GM18951 (cell line): ENCODE data around the gene PDCD4.

Experiments used
- POLR2A ChIP-seq: IDR thresholded peaks from 4 replicates; pipeline ENCODE4 v1.6.1; 2011; ENCODE audit warnings: mild to moderate bottlenecking; ENCODE audit not compliant: insufficient read length, insufficient read depth; ENCODE audit errors: extremely low read depth
- in situ Hi-C: fragments of 300-500 bp; cut with MboI; formaldehyde crosslinking; loops from one replicate; pipeline ENCODE4 v1.12.0; 2022; ENCODE audit warnings: low sequenced_read_pairs, mixed read lengths, inconsistent platforms; ENCODE audit not compliant: unreplicated experiment

The PDCD4 gene

DNA sequence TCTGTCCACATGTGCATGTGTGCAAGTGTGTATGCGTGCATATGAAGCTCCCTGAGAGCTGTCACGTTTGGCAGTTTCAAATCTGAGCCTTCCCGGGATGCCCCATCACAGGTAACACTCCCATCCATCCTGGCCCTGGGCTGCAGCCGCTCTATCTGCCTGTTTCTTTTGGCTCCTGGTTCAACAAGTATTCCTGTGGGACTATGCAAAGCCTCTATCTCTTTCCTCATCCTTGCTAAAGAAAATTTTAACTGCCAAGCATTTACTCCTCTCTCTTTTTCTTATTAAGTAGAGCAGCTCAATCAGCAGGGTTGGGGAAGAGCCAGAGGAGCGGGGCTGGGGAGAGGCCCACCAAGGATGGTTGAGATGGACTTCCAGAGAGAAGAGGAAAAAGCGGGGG lies 24.4 kb upstream of the PDCD4 start:
- in situ Hi-C loops: no loop called here
- TF ChIP-seq POLR2A: no peak

DNA sequence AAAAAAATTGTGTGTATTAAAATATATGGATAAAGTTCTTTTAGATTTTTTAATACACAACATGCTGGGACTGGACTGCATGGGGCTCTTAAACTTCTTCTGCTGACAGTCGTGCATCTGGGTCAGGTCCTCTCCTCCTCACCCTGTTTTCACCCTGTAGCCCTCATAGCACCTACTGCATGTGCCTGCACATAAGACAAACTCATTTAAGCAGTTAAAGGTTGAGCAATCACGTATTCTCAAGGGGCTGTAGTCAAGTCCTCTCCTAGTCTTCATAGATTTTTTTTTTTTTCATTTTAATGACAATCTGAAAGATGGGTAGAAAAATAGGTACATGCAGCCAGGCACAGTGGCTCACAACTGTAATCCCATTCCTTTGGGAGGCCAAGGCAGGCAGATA lies 23.6 kb upstream of the PDCD4 start:
- in situ Hi-C loops: no loop called here

DNA sequence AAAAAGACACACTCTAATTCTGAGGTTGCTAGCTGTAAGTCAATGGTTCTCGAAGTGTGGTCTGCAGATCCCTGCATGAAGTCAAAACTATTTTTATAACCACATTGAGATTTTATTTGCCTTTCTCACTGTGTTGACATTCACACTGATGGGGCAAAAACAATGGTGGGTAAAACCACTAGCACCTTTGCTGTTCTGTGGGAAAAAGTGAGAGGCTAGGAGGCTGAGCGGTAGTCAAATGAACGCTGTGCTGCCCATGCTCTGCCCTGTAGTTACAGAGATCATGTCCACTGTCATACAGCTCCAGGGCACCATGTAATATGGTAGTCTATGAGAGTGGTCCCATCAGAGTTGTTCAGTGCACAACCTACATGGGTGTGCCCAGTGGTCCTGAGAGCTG lies 21.6 kb upstream of the PDCD4 start:
- in situ Hi-C loops: no loop called here
- no peak for TF ChIP-seq POLR2A

More for the DNA sequence above, 23.6 kb upstream of the PDCD4 start:
- TF ChIP-seq POLR2A: no peak

- no peak for TF ChIP-seq POLR2A
- in situ Hi-C loops: no loop called here
Measured at GRCh38 chr10:110851020-110851612, 20.6 kb upstream of the PDCD4 start.

- in situ Hi-C loops: no loop called here
- TF ChIP-seq POLR2A: no peak
Measured at GRCh38 chr10:110852255-110852896, 19.4 kb upstream of the PDCD4 start.

DNA sequence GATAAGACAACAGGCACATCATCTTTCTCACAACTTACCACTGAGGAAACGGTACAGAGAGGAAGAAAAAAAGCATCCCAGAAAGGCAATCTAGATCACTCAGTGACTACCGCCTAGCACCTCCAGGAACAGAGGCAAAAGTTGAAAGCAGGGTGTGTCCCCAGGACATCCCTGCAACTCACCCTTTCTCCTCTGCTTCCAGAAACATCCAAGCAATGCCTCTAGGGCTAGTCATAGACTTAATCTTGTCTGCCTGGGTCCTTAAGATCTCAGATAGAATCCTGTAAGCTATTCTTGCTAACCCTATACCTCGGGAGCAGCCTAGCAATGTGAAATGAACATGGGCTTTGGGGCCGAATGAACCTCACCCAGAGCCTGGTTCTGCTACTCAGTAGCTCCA lies 18.8 kb upstream of the PDCD4 start:
- in situ Hi-C loops: no loop called here
- no peak for TF ChIP-seq POLR2A

DNA sequence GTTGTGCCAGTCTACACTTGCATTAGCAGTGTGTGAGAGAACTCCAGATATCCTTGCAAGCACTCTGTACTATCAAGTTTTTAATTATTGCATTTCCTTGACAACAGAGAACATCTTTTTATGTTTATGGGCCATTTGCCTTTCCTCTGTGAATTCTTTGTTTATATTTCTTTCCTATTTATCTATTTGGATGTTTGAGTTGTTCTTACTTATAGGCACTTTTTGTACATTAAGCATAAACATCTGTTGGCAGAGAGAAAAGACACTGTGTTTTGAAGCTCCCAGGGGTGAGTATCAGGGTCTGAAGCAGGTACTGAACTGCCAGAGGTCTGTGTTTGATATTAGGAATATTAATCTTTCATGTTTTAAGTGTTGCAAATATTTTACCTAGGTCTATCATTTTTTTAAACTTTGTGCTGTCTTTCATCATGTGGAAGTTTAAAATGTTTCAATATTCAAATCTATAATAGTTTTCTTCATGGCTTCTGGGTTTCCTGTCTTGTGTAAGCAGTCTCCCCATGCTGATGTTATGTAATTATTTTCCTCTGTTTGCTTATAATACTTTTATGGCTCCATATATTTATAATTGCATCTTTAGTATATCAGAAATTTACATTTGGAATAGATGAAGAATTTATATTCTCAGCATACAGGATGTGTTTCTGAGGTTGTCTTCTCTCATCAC lies 17.7 kb upstream of the PDCD4 start:
- TF ChIP-seq POLR2A: no peak
- in situ Hi-C loops: no loop called here

DNA sequence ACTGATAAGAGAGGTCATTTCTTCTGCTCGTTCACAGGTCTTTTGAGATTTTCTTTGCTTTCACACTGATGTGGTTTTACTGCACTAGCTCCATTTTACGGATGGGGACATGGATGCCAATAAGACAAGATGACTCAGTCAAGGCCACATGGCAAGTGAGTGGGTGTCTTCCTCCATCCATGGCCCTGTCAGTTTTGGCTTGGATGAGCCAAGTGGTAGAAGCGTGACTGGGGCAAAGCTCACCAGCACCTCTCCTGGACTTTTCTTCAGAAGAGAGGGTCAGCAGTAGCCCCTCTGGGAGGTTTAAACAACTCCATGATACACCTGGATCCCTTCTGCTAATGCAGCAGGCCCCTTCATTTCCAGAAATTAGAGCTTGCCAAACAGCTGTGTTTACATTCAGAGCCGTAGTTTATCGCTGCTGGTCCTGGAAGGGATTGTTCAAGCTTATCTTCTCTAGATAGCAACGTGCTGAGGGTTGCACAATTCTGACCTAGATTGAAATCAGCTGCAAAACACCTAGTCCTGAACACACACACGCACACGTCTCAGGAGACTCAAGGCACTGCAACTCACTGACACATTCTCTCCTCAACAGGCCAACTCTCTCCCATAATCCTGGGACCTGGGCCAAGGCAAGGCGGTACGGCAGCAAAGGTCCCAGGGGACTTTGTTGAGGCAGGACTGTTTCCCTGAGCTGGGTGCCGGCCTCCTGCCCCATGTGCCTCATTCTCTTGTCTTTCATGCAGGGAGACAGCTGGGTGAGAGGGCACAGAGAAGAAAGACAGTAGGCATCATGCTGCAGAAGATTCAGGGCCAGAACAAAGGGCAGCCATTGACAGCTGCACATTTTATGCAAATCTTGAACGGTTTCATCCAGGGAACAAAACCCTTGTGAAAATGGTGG lies 14.2 kb upstream of the PDCD4 start:
- TF ChIP-seq POLR2A: no peak
- in situ Hi-C loops: no loop called here

DNA sequence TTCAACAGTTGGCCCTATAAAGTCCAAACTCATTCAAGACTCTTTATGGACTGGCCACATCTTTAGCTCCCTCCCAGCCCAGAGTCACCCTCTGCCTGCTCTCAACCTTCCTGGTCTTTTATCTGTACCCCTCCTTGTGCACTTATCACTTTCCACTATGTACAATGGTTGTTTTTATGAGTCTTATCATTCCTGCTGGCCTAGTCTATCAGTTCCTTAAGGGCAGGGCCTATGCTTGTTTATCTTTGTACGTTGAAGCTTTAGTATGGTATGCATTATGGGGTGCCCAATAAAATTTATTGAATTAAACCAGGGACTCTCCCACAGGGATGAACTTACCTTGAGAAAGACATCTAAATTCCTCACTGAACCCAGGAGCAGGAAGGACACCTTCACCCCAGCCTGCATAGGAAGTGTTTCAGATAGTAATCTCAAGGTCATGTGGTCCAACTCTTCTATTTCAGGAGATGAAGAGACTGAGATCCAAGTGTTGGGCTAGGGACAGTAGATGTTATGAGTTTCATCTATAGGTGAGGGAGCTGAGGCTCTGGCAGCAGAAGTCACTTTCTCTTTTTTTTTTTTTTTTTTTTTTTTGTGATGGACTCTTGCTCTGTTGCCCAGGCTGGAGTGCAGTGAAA lies 13.3 kb upstream of the PDCD4 start:
- in situ Hi-C loops: no loop called here
- TF ChIP-seq POLR2A: no peak

- no peak for TF ChIP-seq POLR2A
- in situ Hi-C loops: no loop called here
Measured at GRCh38 chr10:110859206-110859972, 12.3 kb upstream of the PDCD4 start.

GRCh38 chr10:110859973-110860376 lies 11.8 kb upstream of the PDCD4 start:
- no peak for TF ChIP-seq POLR2A
- in situ Hi-C loops: no loop called here

DNA sequence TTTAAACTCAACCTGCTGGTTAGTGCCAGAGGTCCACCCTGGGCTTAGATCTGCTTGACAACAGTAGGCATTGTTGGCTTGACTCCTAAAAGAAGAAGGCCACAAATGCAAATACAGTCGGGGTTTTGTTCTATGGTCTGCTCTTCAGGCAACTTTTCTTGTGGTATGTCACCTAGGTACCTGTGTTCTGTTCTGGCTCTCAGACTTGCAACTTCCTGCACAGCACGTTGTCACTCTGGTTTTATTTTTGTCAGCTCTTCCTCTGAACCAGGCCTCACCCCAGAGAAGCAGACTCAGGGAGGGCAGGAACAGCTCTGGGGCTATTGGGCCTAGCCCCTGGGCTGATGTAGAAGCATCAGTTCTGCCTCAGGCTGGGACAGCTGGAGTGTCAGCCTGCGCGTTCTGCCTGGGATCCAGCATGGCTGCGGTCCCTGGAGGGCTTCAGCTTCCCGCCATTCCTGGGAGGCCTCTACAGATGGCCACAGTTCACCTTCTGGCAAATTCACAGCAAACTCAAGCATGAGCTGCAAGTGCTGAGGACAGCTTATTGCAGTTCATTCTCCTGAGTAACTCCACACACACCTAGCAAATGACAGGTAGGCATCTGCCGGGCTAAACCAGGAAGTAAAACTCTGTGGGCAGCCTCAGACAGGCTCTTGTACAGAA lies 11.0 kb upstream of the PDCD4 start:
- TF ChIP-seq POLR2A: no peak
- in situ Hi-C loops: no loop called here
